ENCODE data around the gene SLC25A53. TPM values are rescaled to one million over a fixed set of nuclear protein-coding genes. Genes with fewer than 3 reads are reported as not detected.

Gene SLC25A53
- total and polyA plus RNA-seq, 2 experiments from 2014 or later: 5.7 to 6.8 TPM

DNA sequence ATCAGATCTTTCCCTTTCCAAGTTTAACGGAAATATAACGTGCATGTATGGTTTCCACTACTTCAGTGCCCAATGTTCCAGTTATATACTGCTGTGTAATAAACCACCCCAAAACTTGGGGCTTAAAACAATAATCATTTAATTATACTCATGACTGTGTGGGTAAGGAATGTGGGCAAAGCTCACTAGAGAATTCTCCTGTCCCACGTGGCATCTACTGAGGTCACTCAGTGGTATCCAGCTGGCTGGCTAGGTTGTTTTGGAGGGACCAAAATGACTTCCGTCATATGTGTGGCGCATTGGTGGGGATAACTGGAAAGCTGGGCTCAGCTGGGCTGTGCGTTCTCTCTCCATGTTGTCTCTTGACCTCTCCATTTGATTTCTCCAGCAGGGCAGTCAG is 26.0 kb downstream of the SLC25A53 start:
- Histone ChIP-seq H3K79me2 (peaks cover 4% of the 10 kb centered on the region), H4K20me1 (ENCODE audit: insufficient read depth, poor library complexity, severe bottlenecking) (no peaks in the 10 kb centered on the region), H3K27me3 (no peaks in the 10 kb centered on the region), H3K27ac (no peak overlapping the region), H2AFZ (no peak overlapping the region), H3K36me3 (replicated peaks; ENCODE audit: insufficient read depth, low read depth) (no peaks in the 10 kb centered on the region), H3K4me2 (no peak overlapping the region), H3K9me2 (replicated peaks; ENCODE audit: insufficient read depth) (no peaks in the 10 kb centered on the region), H3K4me3 (no peak overlapping the region), H3K4me1 (ENCODE audit: insufficient read depth) (no peaks in the 10 kb centered on the region), H3K9me3 (ENCODE audit: low read depth) (no peaks in the 10 kb centered on the region)
- DNase-seq (ENCODE audit: low spot score): no peak
- TF ChIP-seq EZH2 (IDR thresholded peaks at IDR 0.05; ENCODE audit: borderline replicate concordance) (no peak), EZH2phosphoT487 (IDR thresholded peaks at IDR 0.05; ENCODE audit: low read depth, severe bottlenecking, unreplicated experiment) (no peak)
- TF ChIP-seq, protein P1, sequence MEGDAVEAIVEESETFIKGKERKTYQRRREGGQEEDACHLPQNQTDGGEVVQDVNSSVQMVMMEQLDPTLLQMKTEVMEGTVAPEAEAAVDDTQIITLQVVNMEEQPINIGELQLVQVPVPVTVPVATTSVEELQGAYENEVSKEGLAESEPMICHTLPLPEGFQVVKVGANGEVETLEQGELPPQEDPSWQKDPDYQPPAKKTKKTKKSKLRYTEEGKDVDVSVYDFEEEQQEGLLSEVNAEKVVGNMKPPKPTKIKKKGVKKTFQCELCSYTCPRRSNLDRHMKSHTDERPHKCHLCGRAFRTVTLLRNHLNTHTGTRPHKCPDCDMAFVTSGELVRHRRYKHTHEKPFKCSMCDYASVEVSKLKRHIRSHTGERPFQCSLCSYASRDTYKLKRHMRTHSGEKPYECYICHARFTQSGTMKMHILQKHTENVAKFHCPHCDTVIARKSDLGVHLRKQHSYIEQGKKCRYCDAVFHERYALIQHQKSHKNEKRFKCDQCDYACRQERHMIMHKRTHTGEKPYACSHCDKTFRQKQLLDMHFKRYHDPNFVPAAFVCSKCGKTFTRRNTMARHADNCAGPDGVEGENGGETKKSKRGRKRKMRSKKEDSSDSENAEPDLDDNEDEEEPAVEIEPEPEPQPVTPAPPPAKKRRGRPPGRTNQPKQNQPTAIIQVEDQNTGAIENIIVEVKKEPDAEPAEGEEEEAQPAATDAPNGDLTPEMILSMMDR (IDR thresholded peaks at IDR 0.05; ENCODE audit: poor library complexity): no peak
- 70% methylated on average over 6 of the region's 6 CpGs for WGBS (ENCODE audit: low lambda C conversion rate, missing lambda C conversion rate)

DNA sequence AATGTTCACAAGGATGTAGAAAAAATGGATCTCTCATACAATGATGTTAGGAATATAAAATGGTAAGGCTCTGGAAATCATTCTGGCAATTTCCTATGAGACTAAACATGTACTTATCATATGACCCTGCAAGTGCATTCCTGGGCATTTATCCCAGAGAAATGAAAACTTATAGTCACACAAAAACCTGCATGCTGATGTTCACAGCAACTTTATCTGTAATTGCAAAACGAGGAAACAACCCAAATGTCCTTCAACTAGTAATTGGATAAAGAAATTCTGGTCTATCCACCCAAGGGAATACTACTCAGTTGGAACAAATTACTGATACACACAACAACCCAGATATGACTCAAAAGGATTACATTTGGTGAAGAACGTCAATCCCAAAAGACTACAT is 30.0 kb downstream of the SLC25A53 start:
- no peaks in the 10 kb centered on the region for H3K27me3 ChIP-seq
- H4K20me1 ChIP-seq (ENCODE audit: insufficient read depth, poor library complexity, severe bottlenecking): no peaks in the 10 kb centered on the region
- no peak overlapping the region for H3K4me2 ChIP-seq
- no peak overlapping the region for H3K4me3 ChIP-seq
- no peaks in the 10 kb centered on the region for H3K9me2 ChIP-seq (replicated peaks; ENCODE audit: insufficient read depth)
- no peaks in the 10 kb centered on the region for H3K4me1 ChIP-seq (ENCODE audit: insufficient read depth)
- H3K9me3 ChIP-seq (ENCODE audit: low read depth): no peaks in the 10 kb centered on the region
- no peaks in the 10 kb centered on the region for H3K36me3 ChIP-seq (replicated peaks; ENCODE audit: insufficient read depth, low read depth)
- no peak for DNase-seq (ENCODE audit: low spot score)
- no peaks in the 10 kb centered on the region for H3K79me2 ChIP-seq
- TF ChIP-seq EZH2phosphoT487 (IDR thresholded peaks at IDR 0.05; ENCODE audit: low read depth, severe bottlenecking, unreplicated experiment): no peak
- TF ChIP-seq, protein P1 (IDR thresholded peaks at IDR 0.05; ENCODE audit: poor library complexity): no peak
- TF ChIP-seq EZH2 (IDR thresholded peaks at IDR 0.05; ENCODE audit: borderline replicate concordance): no peak
- H2AFZ ChIP-seq: no peak overlapping the region
- H3K27ac ChIP-seq: no peak overlapping the region
- WGBS (ENCODE audit: low lambda C conversion rate, missing lambda C conversion rate): 68% methylated on average over 2 of the region's 2 CpGs

DNA sequence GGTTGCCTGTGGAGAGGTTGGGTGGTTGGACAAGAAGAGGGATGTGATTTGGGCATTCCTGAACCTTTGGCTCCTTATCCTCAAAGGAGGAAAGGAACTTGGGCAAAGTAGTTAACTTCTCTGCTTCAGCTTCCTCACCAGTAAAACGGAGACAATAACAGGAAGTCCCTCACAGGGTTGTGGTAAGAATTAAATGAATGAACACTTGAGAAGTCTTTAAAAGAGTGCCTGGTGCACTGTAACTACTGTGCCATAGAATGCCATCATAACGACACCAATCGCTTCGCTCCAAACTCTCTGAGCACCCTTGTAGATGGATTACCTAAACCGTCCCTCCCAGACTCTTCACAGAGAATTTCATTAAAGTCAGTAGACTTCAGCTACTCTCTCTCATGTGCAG is 34.0 kb downstream of the SLC25A53 start:
- no peak for TF ChIP-seq EZH2phosphoT487 (IDR thresholded peaks at IDR 0.05; ENCODE audit: low read depth, severe bottlenecking, unreplicated experiment)
- H3K9me2 ChIP-seq (replicated peaks; ENCODE audit: insufficient read depth): no peaks in the 10 kb centered on the region
- no peaks in the 10 kb centered on the region for H3K4me1 ChIP-seq (ENCODE audit: insufficient read depth)
- no peaks in the 10 kb centered on the region for H3K79me2 ChIP-seq
- no peaks in the 10 kb centered on the region for H4K20me1 ChIP-seq (ENCODE audit: insufficient read depth, poor library complexity, severe bottlenecking)
- H2AFZ ChIP-seq: no peak overlapping the region
- no peak overlapping the region for H3K4me2 ChIP-seq
- H3K27me3 ChIP-seq: no peaks in the 10 kb centered on the region
- H3K9me3 ChIP-seq (ENCODE audit: low read depth): no peaks in the 10 kb centered on the region
- 80% methylated on average over 5 of the region's 5 CpGs for WGBS (ENCODE audit: low lambda C conversion rate, missing lambda C conversion rate)
- no peak overlapping the region for H3K27ac ChIP-seq
- DNase-seq (ENCODE audit: low spot score): no peak
- H3K4me3 ChIP-seq: no peak overlapping the region
- H3K36me3 ChIP-seq (replicated peaks; ENCODE audit: insufficient read depth, low read depth): no peaks in the 10 kb centered on the region

DNA sequence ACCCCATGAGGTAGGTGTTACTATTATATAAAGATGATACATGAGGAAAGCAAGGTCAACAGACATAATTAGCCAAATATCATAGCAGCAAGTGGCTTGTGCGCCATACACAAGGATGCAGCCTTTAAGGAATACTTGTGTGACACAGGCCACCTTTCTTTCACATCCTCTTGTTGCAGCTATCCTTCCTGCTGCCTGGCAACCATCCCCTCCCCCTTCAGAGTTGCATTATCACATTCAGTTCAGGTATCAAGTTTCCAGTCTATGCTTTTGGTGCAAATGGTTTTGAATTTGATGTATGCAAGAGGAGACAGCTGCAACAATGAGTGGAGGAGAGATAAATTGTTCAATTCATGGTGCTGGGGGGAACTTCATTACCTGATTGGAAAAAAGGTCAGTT is 38.0 kb downstream of the SLC25A53 start:
- no peak overlapping the region for H2AFZ ChIP-seq
- H3K79me2 ChIP-seq: no peaks in the 10 kb centered on the region
- 57% methylated on average over 1 of the region's 1 CpG for WGBS (ENCODE audit: low lambda C conversion rate, missing lambda C conversion rate)
- TF ChIP-seq EZH2 (IDR thresholded peaks at IDR 0.05; ENCODE audit: borderline replicate concordance): no peak
- no peak for TF ChIP-seq EZH2phosphoT487 (IDR thresholded peaks at IDR 0.05; ENCODE audit: low read depth, severe bottlenecking, unreplicated experiment)
- TF ChIP-seq, protein P1 (IDR thresholded peaks at IDR 0.05; ENCODE audit: poor library complexity): no peak
- H3K36me3 ChIP-seq (replicated peaks; ENCODE audit: insufficient read depth, low read depth): no peaks in the 10 kb centered on the region
- no peaks in the 10 kb centered on the region for H3K9me2 ChIP-seq (replicated peaks; ENCODE audit: insufficient read depth)
- no peak overlapping the region for H3K4me2 ChIP-seq
- H3K4me3 ChIP-seq: no peak overlapping the region
- H3K9me3 ChIP-seq (ENCODE audit: low read depth): no peaks in the 10 kb centered on the region
- H3K27me3 ChIP-seq: no peaks in the 10 kb centered on the region
- no peaks in the 10 kb centered on the region for H3K4me1 ChIP-seq (ENCODE audit: insufficient read depth)
- H4K20me1 ChIP-seq (ENCODE audit: insufficient read depth, poor library complexity, severe bottlenecking): no peaks in the 10 kb centered on the region
- H3K27ac ChIP-seq: no peak overlapping the region
- no peak for DNase-seq (ENCODE audit: low spot score)
